GM23338 (cell line): ENCODE data around the gene C10orf71. TPM values are rescaled to one million over a fixed set of nuclear protein-coding genes. Genes with fewer than 3 reads are reported as not detected.

Experiments
- ATAC-seq: fragments of 200-7000 bp; cut with Tn5 transposase; 3 replicates; pipeline ENCODE4 v1.9.1; 2020
- DNase-seq: peaks from one replicate; pipeline ENCODE4 v3.0.0-alpha.2; 2015; ENCODE audit warnings: low spot score
- H2AFZ ChIP-seq: fragments of 200-600 bp; sonication (generic); 2 replicates; pipeline ENCODE4 v1.8.0; 2016; ENCODE audit warnings: antibody characterized with exemption, mild to moderate bottlenecking, moderate library complexity
- H3F3A ChIP-seq: fragments of 200-600 bp; sonication (generic); replicated peaks from 2 replicates; pipeline ENCODE4 v1.8.0; 2017; ENCODE audit warnings: antibody characterized with exemption, mixed run types, low read depth
- H3K27ac ChIP-seq: fragments of 200-600 bp; sonication (generic); 2 replicates; pipeline ENCODE4 v1.6.1; 2016; ENCODE audit warnings: low read depth
- H3K27me3 ChIP-seq: fragments of 200-600 bp; sonication (generic); 2 replicates; pipeline ENCODE4 v1.8.0; 2016; ENCODE audit warnings: mild to moderate bottlenecking, mixed run types, moderate library complexity; ENCODE audit not compliant: insufficient read depth
- H3K36me3 ChIP-seq: fragments of 200-600 bp; sonication (generic); 2 replicates; pipeline ENCODE4 v1.8.0; 2016; ENCODE audit warnings: mild to moderate bottlenecking; ENCODE audit not compliant: insufficient read depth
- H3K4me1 ChIP-seq: fragments of 200-600 bp; sonication (generic); 2 replicates; pipeline ENCODE4 v1.8.0; 2016; ENCODE audit warnings: mild to moderate bottlenecking, moderate library complexity; ENCODE audit not compliant: insufficient read depth
- H3K4me2 ChIP-seq: fragments of 200-600 bp; sonication (generic); 2 replicates; pipeline ENCODE4 v1.7.1; 2017; ENCODE audit warnings: mixed run types
- H3K4me3 ChIP-seq: fragments of 200-600 bp; sonication (generic); 2 replicates; pipeline ENCODE4 v1.6.1; 2016; ENCODE audit warnings: mixed run types
- H3K79me2 ChIP-seq: fragments of 200-600 bp; sonication (generic); replicated peaks from 2 replicates; pipeline ENCODE4 v1.8.0; 2017; ENCODE audit warnings: mild to moderate bottlenecking; ENCODE audit not compliant: insufficient read depth
- H3K9me2 ChIP-seq: fragments of 200-600 bp; sonication (generic); 2 replicates; pipeline ENCODE4 v1.8.0; 2017; ENCODE audit not compliant: insufficient read depth
- H4K20me1 ChIP-seq: fragments of 200-600 bp; sonication (generic); replicated peaks from 2 replicates; pipeline ENCODE4 v1.8.0; 2017; ENCODE audit warnings: mild to moderate bottlenecking; ENCODE audit not compliant: insufficient read depth
- H3K27ac Mint-ChIP-seq: 2 replicates; pipeline ENCODE4 v1.8.0; 2020; ENCODE audit warnings: inconsistent platforms, mild to moderate bottlenecking, moderate library complexity, mixed read lengths
- H3K27me3 Mint-ChIP-seq: 3 replicates; pipeline ENCODE4 v1.8.0; 2022; ENCODE audit warnings: low read depth, mild to moderate bottlenecking, moderate library complexity, mixed read lengths, inconsistent platforms; ENCODE audit not compliant: insufficient read depth, poor library complexity
- H3K36me3 Mint-ChIP-seq: 3 replicates; pipeline ENCODE4 v1.8.0; 2021; ENCODE audit warnings: low read depth, mild to moderate bottlenecking, inconsistent platforms, moderate library complexity, mixed read lengths
- H3K4me1 Mint-ChIP-seq: 3 replicates; pipeline ENCODE4 v1.8.0; 2020; ENCODE audit warnings: mild to moderate bottlenecking, inconsistent platforms, mixed read lengths
- H3K4me3 Mint-ChIP-seq: 3 replicates; pipeline ENCODE4 v1.8.0; 2021; ENCODE audit warnings: moderate library complexity, mild to moderate bottlenecking, inconsistent platforms, mixed read lengths
- H3K9me3 Mint-ChIP-seq: 3 replicates; pipeline ENCODE4 v1.8.0; 2020; ENCODE audit warnings: moderate library complexity, mild to moderate bottlenecking, inconsistent platforms, mixed read lengths
- CREB1 ChIP-seq: fragments of 250-450 bp; sonication (Bioruptor Pico); IDR thresholded peaks from 2 replicates; pipeline ENCODE4 v1.5.0; 2020; ENCODE audit warnings: low read depth, mild to moderate bottlenecking, moderate library complexity
- NANOG ChIP-seq: IDR thresholded peaks from 2 replicates; pipeline ENCODE4 v1.6.1; 2016; ENCODE audit warnings: antibody characterized with exemption, borderline replicate concordance
- ZNF114 ChIP-seq: fragments of 250-450 bp; sonication (Bioruptor Pico); IDR thresholded peaks from 2 replicates; pipeline ENCODE4 v1.5.0; 2020; ENCODE audit warnings: mild to moderate bottlenecking, moderate library complexity
- ZNF331 ChIP-seq: fragments of 250-450 bp; sonication (Bioruptor Pico); IDR thresholded peaks from 2 replicates; pipeline ENCODE4 v1.5.0; 2020; ENCODE audit warnings: low read depth, mild to moderate bottlenecking, moderate library complexity
- polyA plus RNA-seq: library from polyadenylated mRNA; unstranded; fragments of >200 nt; fragmentation: Nextera tagmentation; extraction: Ambion mirVana; gene quantifications from 2 replicates; pipeline ENCODE4 v1.2.1, GENCODE V29; 2016
- total RNA-seq: library from RNA; depleted of rRNA; stranded (reverse); fragments of >200 nt; shearing (Covaris generic); gene quantifications from 2 replicates; pipeline ENCODE4 v1.2.3, GENCODE V29; 2014
- TF ChIP-seq, protein P1 (sequence below), 2 experiments: fragments of 200-600 bp in 1 of 2; sonication (generic) in 1 of 2; conservative IDR thresholded peaks; 2 replicates each; pipeline versions ENCODE4 v1.5.1 to v1.6.1; 2016 to 2017; ENCODE audit warnings: antibody characterized with exemption in 2 of 2, low read depth in 2 of 2, mild to moderate bottlenecking in 2 of 2, moderate library complexity in 1 of 2
- TF ChIP-seq, protein P2 (sequence below): IDR thresholded peaks from one replicate; pipeline ENCODE4 v1.6.1; 2018; ENCODE audit warnings: antibody characterized with exemption; ENCODE audit not compliant: unreplicated experiment

The C10orf71 gene
- total and polyA plus RNA-seq, 2 experiments from 2014 or later, result not detected

DNA sequence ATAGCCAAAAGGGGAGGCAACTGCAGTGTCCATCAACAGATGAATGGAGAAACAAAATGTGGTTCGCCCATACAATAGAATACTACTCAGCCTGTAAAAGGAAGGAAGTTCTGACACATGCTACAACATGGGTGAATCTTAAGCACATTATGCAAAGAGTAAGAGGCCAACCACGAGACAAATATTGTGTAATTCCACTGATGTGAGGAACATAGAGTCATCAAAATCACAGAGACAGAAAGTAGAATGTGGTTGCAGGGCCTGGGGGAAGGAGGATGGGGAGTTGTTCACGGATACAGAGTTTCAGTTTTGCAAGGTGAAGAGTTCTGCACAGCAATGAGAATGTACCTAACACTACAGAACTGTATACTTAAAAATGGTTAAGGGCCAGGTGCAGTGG is 13.7 kb upstream of the C10orf71 start (continued):
- TF ChIP-seq, protein P1, sequence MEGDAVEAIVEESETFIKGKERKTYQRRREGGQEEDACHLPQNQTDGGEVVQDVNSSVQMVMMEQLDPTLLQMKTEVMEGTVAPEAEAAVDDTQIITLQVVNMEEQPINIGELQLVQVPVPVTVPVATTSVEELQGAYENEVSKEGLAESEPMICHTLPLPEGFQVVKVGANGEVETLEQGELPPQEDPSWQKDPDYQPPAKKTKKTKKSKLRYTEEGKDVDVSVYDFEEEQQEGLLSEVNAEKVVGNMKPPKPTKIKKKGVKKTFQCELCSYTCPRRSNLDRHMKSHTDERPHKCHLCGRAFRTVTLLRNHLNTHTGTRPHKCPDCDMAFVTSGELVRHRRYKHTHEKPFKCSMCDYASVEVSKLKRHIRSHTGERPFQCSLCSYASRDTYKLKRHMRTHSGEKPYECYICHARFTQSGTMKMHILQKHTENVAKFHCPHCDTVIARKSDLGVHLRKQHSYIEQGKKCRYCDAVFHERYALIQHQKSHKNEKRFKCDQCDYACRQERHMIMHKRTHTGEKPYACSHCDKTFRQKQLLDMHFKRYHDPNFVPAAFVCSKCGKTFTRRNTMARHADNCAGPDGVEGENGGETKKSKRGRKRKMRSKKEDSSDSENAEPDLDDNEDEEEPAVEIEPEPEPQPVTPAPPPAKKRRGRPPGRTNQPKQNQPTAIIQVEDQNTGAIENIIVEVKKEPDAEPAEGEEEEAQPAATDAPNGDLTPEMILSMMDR (conservative IDR thresholded peaks at IDR 0.05; ENCODE audit: low read depth in 2 of 2), result no peak

DNA sequence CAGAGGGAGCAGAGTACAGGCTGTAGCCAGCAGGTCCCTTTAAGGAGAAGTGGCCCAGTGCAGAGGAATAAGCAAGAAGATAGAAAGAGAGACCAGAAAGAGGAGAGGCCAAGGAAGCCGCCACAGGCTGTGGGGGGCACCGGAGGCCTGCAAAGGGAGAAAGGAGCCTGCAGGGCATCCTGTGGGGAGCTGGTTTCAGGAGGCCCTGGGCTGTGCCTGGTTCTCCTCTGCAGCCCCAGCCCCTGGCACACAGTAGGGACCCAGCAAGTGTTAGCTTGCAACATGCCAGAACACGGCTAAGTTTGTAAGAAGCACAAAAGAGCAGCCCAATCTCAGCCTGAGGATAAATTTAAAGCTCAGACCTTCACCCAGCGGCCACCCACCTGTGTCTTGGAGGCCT is 12.3 kb upstream of the C10orf71 start:
- no peaks in the 10 kb centered on the region for H4K20me1 ChIP-seq
- Mint-ChIP-seq H3K9me3 (no peaks in the 10 kb centered on the region), H3K27ac (no peak overlapping the region), H3K36me3 (no peaks in the 10 kb centered on the region), H3K4me1 (no peaks in the 10 kb centered on the region), H3K27me3 (peaks cover 2% of the 10 kb centered on the region), H3K4me3 (no peak overlapping the region)
- peak; percentile 53 for ATAC-seq
- no peaks in the 10 kb centered on the region for H3K4me1 ChIP-seq
- no peak overlapping the region for H3K27ac ChIP-seq
- TF ChIP-seq, protein P1 (conservative IDR thresholded peaks at IDR 0.05; ENCODE audit: low read depth in 2 of 2), result no peak
- no peak for DNase-seq
- H3K4me3 ChIP-seq, result no peak overlapping the region
- H2AFZ ChIP-seq, result 0 out of 2 replicates have a peak overlapping the region, but pooled peaks have one; percentile 52
- H3F3A ChIP-seq, result no peaks in the 10 kb centered on the region
- no peaks in the 10 kb centered on the region for H3K79me2 ChIP-seq
- H3K27me3 ChIP-seq, result no peaks in the 10 kb centered on the region
- H3K9me2 ChIP-seq, result no peaks in the 10 kb centered on the region; the same call in 1 of the 2 replicates
- no peak overlapping the region for H3K4me2 ChIP-seq
- no peaks in the 10 kb centered on the region for H3K36me3 ChIP-seq

DNA sequence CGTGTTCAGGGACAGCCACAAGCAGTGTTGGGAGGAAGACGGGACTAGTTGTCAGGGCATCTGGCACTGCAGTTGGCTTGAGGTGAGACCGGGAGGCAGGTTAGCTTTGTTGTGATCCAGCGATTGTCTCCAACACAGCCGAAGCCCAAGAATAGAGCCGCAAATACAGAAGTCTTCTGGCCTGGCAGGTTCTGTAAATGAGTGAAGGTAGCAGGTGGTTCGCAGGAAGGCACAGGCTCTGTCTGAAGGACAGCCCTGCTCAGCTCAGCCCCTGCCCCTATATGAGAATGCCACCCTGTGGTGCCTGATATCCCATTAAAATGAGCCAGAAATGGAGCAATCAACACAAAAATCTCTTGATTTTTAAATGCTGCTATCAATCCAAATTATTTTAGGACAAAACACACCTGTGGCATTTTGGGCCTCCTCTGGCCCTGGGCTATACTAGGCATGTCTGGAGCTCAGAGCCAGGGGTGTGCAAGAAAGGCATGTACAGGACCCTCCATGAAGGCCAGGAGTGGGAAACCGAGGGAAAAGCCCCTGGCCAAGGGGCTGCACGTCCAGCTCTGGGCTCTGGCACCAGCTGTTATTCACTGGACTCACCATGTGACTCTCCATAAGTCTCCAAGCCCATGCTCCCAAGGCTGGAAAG is 11.2 kb upstream of the C10orf71 start:
- H2AFZ ChIP-seq, result no peak overlapping the region
- TF ChIP-seq, protein P2, sequence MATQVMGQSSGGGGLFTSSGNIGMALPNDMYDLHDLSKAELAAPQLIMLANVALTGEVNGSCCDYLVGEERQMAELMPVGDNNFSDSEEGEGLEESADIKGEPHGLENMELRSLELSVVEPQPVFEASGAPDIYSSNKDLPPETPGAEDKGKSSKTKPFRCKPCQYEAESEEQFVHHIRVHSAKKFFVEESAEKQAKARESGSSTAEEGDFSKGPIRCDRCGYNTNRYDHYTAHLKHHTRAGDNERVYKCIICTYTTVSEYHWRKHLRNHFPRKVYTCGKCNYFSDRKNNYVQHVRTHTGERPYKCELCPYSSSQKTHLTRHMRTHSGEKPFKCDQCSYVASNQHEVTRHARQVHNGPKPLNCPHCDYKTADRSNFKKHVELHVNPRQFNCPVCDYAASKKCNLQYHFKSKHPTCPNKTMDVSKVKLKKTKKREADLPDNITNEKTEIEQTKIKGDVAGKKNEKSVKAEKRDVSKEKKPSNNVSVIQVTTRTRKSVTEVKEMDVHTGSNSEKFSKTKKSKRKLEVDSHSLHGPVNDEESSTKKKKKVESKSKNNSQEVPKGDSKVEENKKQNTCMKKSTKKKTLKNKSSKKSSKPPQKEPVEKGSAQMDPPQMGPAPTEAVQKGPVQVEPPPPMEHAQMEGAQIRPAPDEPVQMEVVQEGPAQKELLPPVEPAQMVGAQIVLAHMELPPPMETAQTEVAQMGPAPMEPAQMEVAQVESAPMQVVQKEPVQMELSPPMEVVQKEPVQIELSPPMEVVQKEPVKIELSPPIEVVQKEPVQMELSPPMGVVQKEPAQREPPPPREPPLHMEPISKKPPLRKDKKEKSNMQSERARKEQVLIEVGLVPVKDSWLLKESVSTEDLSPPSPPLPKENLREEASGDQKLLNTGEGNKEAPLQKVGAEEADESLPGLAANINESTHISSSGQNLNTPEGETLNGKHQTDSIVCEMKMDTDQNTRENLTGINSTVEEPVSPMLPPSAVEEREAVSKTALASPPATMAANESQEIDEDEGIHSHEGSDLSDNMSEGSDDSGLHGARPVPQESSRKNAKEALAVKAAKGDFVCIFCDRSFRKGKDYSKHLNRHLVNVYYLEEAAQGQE, result no peak
- no peak for TF ChIP-seq CREB1 (CRISPR knock-in tag)
- TF ChIP-seq ZNF331 (CRISPR knock-in tag), result no peak
- TF ChIP-seq ZNF114, result no peak
- no peak for TF ChIP-seq NANOG

More for the DNA sequence above, 11.2 kb upstream of the C10orf71 start:
- Mint-ChIP-seq H3K4me1 (no peaks in the 10 kb centered on the region), H3K4me3 (no peak overlapping the region), H3K9me3 (no peaks in the 10 kb centered on the region), H3K36me3 (no peaks in the 10 kb centered on the region), H3K27ac (no peak overlapping the region), H3K27me3 (peaks cover 2% of the 10 kb centered on the region)
- H3K4me3 ChIP-seq, result no peak overlapping the region
- H3K4me1 ChIP-seq, result no peaks in the 10 kb centered on the region
- no peak overlapping the region for H3K4me2 ChIP-seq
- DNase-seq, result no peak
- no peaks in the 10 kb centered on the region; the same call in 1 of the 2 replicates for H3K9me2 ChIP-seq
- H3K27me3 ChIP-seq, result no peaks in the 10 kb centered on the region
- ATAC-seq, result no peak
- no peaks in the 10 kb centered on the region for H3K36me3 ChIP-seq
- H3K79me2 ChIP-seq, result no peaks in the 10 kb centered on the region
- H3F3A ChIP-seq, result no peaks in the 10 kb centered on the region
- H4K20me1 ChIP-seq, result no peaks in the 10 kb centered on the region
- no peak overlapping the region for H3K27ac ChIP-seq
